Heart right ventricle (tissue), 16 donors: ENCODE results near the gene EFCAB6. TPM values are rescaled to one million over a fixed set of nuclear protein-coding genes. Genes with fewer than 3 reads are reported as not detected.

Source experiments
- ATAC-seq, 8 donors: fragments of 200-7000 bp; cut with Tn5 transposase; one replicate each; pipeline ENCODE4 v1.9.1; 2020; ENCODE audit warnings: mild to moderate bottlenecking in 8 of 8, moderate library complexity in 8 of 8, moderate number of reproducible peaks in 1 of 8
- DNase-seq, 2 donors: peaks; one replicate each; pipeline ENCODE4 v3.0.0-alpha.2; 2020
- H3K27ac ChIP-seq, 10 donors: fragments of 200-600 bp; sonication (generic) in 2 of 10; one replicate each; pipeline versions ENCODE4 v1.5.0 to v1.8.0; 2020 to 2022; ENCODE audit warnings: mild to moderate bottlenecking in 3 of 10
- H3K27me3 ChIP-seq, 7 donors: fragments of 200-600 bp; one replicate each; pipeline ENCODE4 v1.8.0; 2021 to 2022; ENCODE audit warnings: mild to moderate bottlenecking in 2 of 7
- H3K36me3 ChIP-seq, 9 donors: fragments of 200-600 bp; sonication (generic) in 1 of 9; one replicate each; pipeline versions ENCODE4 v1.5.0 to v1.8.0; 2020 to 2022; ENCODE audit warnings: mild to moderate bottlenecking in 2 of 9
- H3K4me1 ChIP-seq, 9 donors: fragments of 200-600 bp; sonication (generic) in 1 of 9; one replicate each; pipeline versions ENCODE4 v1.5.0 to v1.8.0; 2020 to 2022; ENCODE audit warnings: mild to moderate bottlenecking in 4 of 9
- H3K4me3 ChIP-seq, 10 donors: fragments of 200-600 bp; sonication (generic) in 2 of 10; one replicate each; pipeline versions ENCODE4 v1.5.0 to v1.8.0; 2020 to 2022; ENCODE audit warnings: mild to moderate bottlenecking in 7 of 10, moderate library complexity in 2 of 10
- H3K9me3 ChIP-seq, 11 donors: fragments of 200-600 bp in 10 of 11; sonication (generic) in 2 of 11; one replicate each; pipeline versions ENCODE4 v1.5.0 to v1.8.0; 2013 to 2022; ENCODE audit warnings: mild to moderate bottlenecking in 2 of 11, control low read depth in 1 of 11, moderate library complexity in 1 of 11
- WGBS, 2 donors: extraction: QIAGEN DNeasy Blood & Tissue Kit; methylation state at CpG; one replicate each; pipeline ENCODE4 v1.1.7; 2013; ENCODE audit warnings: inconsistent platforms in 1 of 2; 5-methylcytosine and 5-hydroxymethylcytosine counted together
- intact Hi-C, 10 donors: fragments of 100-400 bp; cut with DNase I; formaldehyde crosslinking; loops; one replicate each; pipeline versions ENCODE4 v1.11.1 to v1.14.2; 2022
- polyA plus RNA-seq, 2 donors: library from polyadenylated mRNA; stranded (reverse); fragments of 200-250 nt; gene quantifications; one replicate each; pipeline ENCODE4 v1.2.3, GENCODE V29; 2013
- total RNA-seq, 10 donors: library from RNA; stranded (reverse); fragmentation: NEBNext Ultra II Directional in 3 of 10; extraction: Animal tissue kit (Norgen Biotek cat#: 25700) in 3 of 10; gene quantifications; one replicate each; pipeline versions ENCODE4 v1.2.1 to v1.2.4, GENCODE V29; 2021 to 2023
- TF ChIP-seq, protein P1 (sequence below), 9 donors: fragments of 200-600 bp; sonication (generic) in 2 of 9; IDR thresholded peaks; one replicate each; pipeline versions ENCODE4 v1.5.0 to v1.8.0; 2021 to 2022; ENCODE audit warnings: antibody characterized with exemption in 9 of 9, mild to moderate bottlenecking in 5 of 9, moderate library complexity in 1 of 9
- donor health status: Arrhythmogenic right ventricular cardiomyopathy.
- donor health status: ischemic (EF 13 %, LVEDD 7.1; RV severe dilation, severe dysfunction).
- donor health status: healthy with polysubstance abuse.
- donor health status: DM: no; HTN: yes; CAD: no.
- donor health status: DM: no; HTN: no; CAD: no.
- donor health status: ischemic (EF 25% LVEDD 6.9; RV normal size, moderate dysfunction).
- donor health status: ischemic (EF 25% LVEDD 5.7; RV mildly dilated, moderate dysfunction).
- donor health status: healthy.
- donor health status: DM: yes; HTN: yes; CAD: no.
- donor health status: Ischemic cardiomyopathy.
- donor health status: ischemic (EF 35%, LVEDD 5.7; RV mildly dilated, moderate dysfunction).
- donor health status: nonischemic (EF 11% LVEDD 7.7; RV severe dilation, severe dysfunction).
- donor health status: DM: yes; HTN: yes; CAD: no.
- donor health status: PGD.
- donor health status: ischemic (EF 29% LVEDD 5.4; RV normal size, mild dysfunction).
- donor health status: nonischemic (EF 23%, LVEDD 6.1; RV moderate dilation, normal function).

EFCAB6 gene
- total and polyA plus RNA-seq, 12 donors: 0.25 to 4.3 (median 1.8) TPM

DNA sequence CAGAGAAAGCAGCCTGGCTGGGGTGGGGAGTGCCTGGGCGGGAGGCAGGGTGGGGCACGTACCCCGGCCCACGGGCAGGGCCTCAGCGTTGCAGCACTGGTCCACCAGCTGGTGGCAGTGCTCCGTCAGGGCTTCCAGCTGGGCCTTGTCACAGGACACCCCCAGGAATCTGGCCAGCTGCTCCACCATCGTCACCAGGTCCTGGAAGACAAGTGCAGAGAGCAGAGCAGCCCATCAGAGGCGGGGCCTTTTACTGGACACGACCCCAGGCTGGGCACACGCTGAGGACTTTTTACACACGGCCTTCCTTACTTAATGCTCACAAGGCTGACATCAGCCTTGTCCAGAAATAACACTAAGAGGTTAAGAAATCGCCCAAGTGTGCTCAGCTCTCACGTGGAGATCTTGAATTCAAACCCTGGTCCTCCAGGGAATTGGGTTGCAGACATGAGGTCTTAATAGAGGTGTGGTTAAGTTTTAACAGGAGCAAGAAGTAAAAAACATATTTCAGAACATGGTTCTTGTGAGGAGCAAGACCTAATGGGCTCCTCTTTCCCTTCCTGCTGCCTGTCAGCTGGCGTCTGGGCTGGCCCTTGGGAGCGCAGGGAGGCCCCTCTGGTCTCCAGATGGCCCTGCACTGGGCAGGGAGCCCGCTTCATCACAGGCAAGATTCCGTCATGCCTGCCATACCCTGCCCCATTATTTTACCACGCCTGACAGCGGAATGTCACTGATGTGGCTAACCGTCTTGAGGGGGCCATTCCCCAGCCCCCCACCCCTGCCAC lies 17.1 kb upstream of the EFCAB6 start:
- Histone ChIP-seq H3K27me3 (peaks cover 0 to 26% (median 10%) of the 10 kb centered on the region in 7 donors), H3K9me3 (no peaks in the 10 kb centered on the region), H3K4me1 (peaks cover 11 to 28% (median 17%) of the 10 kb centered on the region in 9 donors), H3K4me3 (peak overlapping the region in 3 of 10 donors; percentile 4 to 13 (median 8)), H3K27ac (peak overlapping the region; percentile 23 to 90 (median 77)), H3K36me3 (no peaks in the 10 kb centered on the region)
- ATAC-seq (peak; percentile 69 to 86 (median 78)), DNase-seq (peak; percentile 82 to 87)
- TF ChIP-seq, protein P1, sequence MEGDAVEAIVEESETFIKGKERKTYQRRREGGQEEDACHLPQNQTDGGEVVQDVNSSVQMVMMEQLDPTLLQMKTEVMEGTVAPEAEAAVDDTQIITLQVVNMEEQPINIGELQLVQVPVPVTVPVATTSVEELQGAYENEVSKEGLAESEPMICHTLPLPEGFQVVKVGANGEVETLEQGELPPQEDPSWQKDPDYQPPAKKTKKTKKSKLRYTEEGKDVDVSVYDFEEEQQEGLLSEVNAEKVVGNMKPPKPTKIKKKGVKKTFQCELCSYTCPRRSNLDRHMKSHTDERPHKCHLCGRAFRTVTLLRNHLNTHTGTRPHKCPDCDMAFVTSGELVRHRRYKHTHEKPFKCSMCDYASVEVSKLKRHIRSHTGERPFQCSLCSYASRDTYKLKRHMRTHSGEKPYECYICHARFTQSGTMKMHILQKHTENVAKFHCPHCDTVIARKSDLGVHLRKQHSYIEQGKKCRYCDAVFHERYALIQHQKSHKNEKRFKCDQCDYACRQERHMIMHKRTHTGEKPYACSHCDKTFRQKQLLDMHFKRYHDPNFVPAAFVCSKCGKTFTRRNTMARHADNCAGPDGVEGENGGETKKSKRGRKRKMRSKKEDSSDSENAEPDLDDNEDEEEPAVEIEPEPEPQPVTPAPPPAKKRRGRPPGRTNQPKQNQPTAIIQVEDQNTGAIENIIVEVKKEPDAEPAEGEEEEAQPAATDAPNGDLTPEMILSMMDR (IDR thresholded peaks at IDR 0.05): peak in 8 of 9 donors; percentile 12 to 70 (median 48)
- intact Hi-C loops: loop anchor here in 5 of 10 donors (5.0 to 10.0 kb wide), 3 partner anchors 434 to 444 kb away; no protein-coding TSS in a partner anchor
- 36% methylated on average over 20 of the region's 20 CpGs for WGBS, 2 donors

DNA sequence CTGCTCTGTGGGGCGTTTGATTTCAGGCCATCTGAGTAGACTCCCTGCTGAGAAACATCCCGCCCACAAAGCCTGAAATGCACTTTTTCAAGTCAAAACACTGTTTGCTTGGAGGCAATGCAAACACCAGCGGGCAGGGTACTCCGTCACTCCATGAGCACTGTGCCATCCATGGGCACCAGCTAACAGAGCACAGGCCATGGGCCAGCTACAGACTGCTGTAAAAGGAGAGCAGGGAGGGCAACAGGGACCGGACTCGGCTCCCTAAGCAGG lies 16.6 kb upstream of the EFCAB6 start:
- WGBS, 2 donors: 69 to 76% methylated on average over 6 of the region's 6 CpGs
- TF ChIP-seq, protein P1 (IDR thresholded peaks at IDR 0.05): no peak
- intact Hi-C loops: loop anchor here in 5 of 10 donors (5.0 to 10.0 kb wide), 3 partner anchors 434 to 444 kb away; no protein-coding TSS in a partner anchor

GRCh38 chr22:43827926-43828724 lies 16.0 kb upstream of the EFCAB6 start:
- DNase-seq: no peak
- Histone ChIP-seq H3K27me3 (peaks cover 0 to 32% (median 13%) of the 10 kb centered on the region in 7 donors), H3K9me3 (no peaks in the 10 kb centered on the region), H3K27ac (peak overlapping the region in 4 of 10 donors; percentile 74 to 90 (median 87)), H3K36me3 (no peaks in the 10 kb centered on the region), H3K4me1 (peaks cover 11 to 28% (median 17%) of the 10 kb centered on the region in 9 donors), H3K4me3 (no peak overlapping the region)
- TF ChIP-seq, protein P1 (IDR thresholded peaks at IDR 0.05): no peak
- WGBS, 2 donors: 85 to 87% methylated on average over 16 of the region's 16 CpGs
- intact Hi-C loops: loop anchor here in 6 of 10 donors (2.0 to 10.0 kb wide), 4 partner anchors 433 to 443 kb away; no protein-coding TSS in a partner anchor
- ATAC-seq: no peak

More for the DNA sequence above, 16.6 kb upstream of the EFCAB6 start:
- H3K27me3 ChIP-seq: peaks cover 0 to 29% (median 13%) of the 10 kb centered on the region in 7 donors
- H3K27ac ChIP-seq: peak overlapping the region in 7 of 10 donors; percentile 40 to 90 (median 85)
- H3K36me3 ChIP-seq: no peaks in the 10 kb centered on the region
- H3K4me1 ChIP-seq: peaks cover 11 to 28% (median 17%) of the 10 kb centered on the region in 9 donors
- no peaks in the 10 kb centered on the region for H3K9me3 ChIP-seq
- H3K4me3 ChIP-seq: peak overlapping the region in 1 of 10 donors; percentile 4
- DNase-seq (no peak), ATAC-seq (peak in 2 of 8 donors; percentile 3 to 4)
